Esophagus squamous epithelium (tissue), 5 donors: ENCODE measurements around the gene ITGB2. TPM values are rescaled to one million over a fixed set of nuclear protein-coding genes. Genes with fewer than 3 reads are reported as not detected.

ENCODE experiments used
- DNase-seq: peaks from one replicate; lab custom pipeline; 2025; lab: John Stamatoyannopoulos, UW
- H3K27ac ChIP-seq, 4 donors: fragments of 200-600 bp; sonication (generic); one replicate each; pipeline ENCODE4 v1.5.1; 2016 to 2019; ENCODE audit warnings: mild to moderate bottlenecking in 1 of 4
- H3K27me3 ChIP-seq, 4 donors: fragments of 200-600 bp; sonication (generic); 1 replicate in 3 of 4; 2 replicates in 1 of 4; pipeline versions ENCODE4 v1.5.1 to v1.6.0; 2017 to 2021; ENCODE audit warnings: antibody characterized with exemption in 1 of 4
- H3K36me3 ChIP-seq, 3 donors: fragments of 200-600 bp; sonication (generic); one replicate each; pipeline ENCODE4 v1.5.1; 2016 to 2019
- H3K4me1 ChIP-seq, 3 donors: fragments of 200-600 bp; sonication (generic); one replicate each; pipeline ENCODE4 v1.5.1; 2017 to 2019
- H3K4me3 ChIP-seq, 4 donors: fragments of 200-600 bp; sonication (generic); 1 replicate in 3 of 4; 2 replicates in 1 of 4; pipeline ENCODE4 v1.5.1; 2016 to 2019; ENCODE audit warnings: mild to moderate bottlenecking in 2 of 4, moderate library complexity in 1 of 4
- H3K9me3 ChIP-seq, 3 donors: fragments of 200-600 bp; sonication (generic); one replicate each; pipeline ENCODE4 v1.5.1; 2016 to 2019
- POLR2A ChIP-seq, 4 donors: fragments of 450-650 bp; IDR thresholded peaks; one replicate each; pipeline ENCODE4 v1.6.1; 2017; ENCODE audit warnings: antibody characterized with exemption in 4 of 4, mild to moderate bottlenecking in 4 of 4, moderate library complexity in 3 of 4
- WGBS, 2 donors: methylation state at CpG; one replicate each; pipeline ENCODE4 v1.1.5; 2018; 5-methylcytosine and 5-hydroxymethylcytosine counted together
- intact Hi-C: fragments of 100-400 bp; cut with DNase I; formaldehyde crosslinking; loops from one replicate; pipeline ENCODE4 v1.15.0; 2022
- total RNA-seq, 4 donors: library from RNA; depleted of rRNA; stranded (reverse); fragments of >200 nt; gene quantifications; one replicate each; pipeline ENCODE4 v1.1.0, GENCODE V29; 2016
- TF ChIP-seq, protein P1 (sequence below), 6 experiments: fragments of 450-650 bp in 4 of 6; fragments of 200-600 bp in 2 of 6; sonication (generic) in 2 of 6; IDR thresholded peaks; one replicate each; pipeline ENCODE4 v1.5.1; 2016 to 2019; ENCODE audit warnings: antibody characterized with exemption in 6 of 6, mild to moderate bottlenecking in 4 of 6, moderate library complexity in 4 of 6
- donor health status: DM: yes; HTN: yes; CAD: no.

ITGB2 gene
- total RNA-seq, 4 donors from 2014 or later, result 6.6 to 47.1 (median 18.5) TPM

GRCh38 chr21:44893278-44893556 lies 27.5 kb downstream of the ITGB2 start:
- 72 to 86% methylated on average over 3 to 7 of the region's 7 CpGs for WGBS, 2 donors
- intact Hi-C loops, result loop anchor here (5.0 to 10.0 kb wide), 2 partner anchors 39 to 98 kb away; no protein-coding TSS in a partner anchor

GRCh38 chr21:44892536-44893277 lies 28.0 kb downstream of the ITGB2 start:
- Histone ChIP-seq H3K27ac (no peak overlapping the region), H3K4me1 (peaks cover 0 to 27% (median 14%) of the 10 kb centered on the region in 3 donors), H3K36me3 (no peaks in the 10 kb centered on the region), H3K4me3 (no peak overlapping the region), H3K9me3 (no peaks in the 10 kb centered on the region), H3K27me3 (peaks cover 0 to 75% (median 0%) of the 10 kb centered on the region in 4 donors)
- intact Hi-C loops, result loop anchor here (5.0 to 10.0 kb wide), 2 partner anchors 40 to 98 kb away; no protein-coding TSS in a partner anchor
- TF ChIP-seq, protein P1, sequence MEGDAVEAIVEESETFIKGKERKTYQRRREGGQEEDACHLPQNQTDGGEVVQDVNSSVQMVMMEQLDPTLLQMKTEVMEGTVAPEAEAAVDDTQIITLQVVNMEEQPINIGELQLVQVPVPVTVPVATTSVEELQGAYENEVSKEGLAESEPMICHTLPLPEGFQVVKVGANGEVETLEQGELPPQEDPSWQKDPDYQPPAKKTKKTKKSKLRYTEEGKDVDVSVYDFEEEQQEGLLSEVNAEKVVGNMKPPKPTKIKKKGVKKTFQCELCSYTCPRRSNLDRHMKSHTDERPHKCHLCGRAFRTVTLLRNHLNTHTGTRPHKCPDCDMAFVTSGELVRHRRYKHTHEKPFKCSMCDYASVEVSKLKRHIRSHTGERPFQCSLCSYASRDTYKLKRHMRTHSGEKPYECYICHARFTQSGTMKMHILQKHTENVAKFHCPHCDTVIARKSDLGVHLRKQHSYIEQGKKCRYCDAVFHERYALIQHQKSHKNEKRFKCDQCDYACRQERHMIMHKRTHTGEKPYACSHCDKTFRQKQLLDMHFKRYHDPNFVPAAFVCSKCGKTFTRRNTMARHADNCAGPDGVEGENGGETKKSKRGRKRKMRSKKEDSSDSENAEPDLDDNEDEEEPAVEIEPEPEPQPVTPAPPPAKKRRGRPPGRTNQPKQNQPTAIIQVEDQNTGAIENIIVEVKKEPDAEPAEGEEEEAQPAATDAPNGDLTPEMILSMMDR (IDR thresholded peaks at IDR 0.05), result peak; percentile 59 to 87 (median 85)
- no peak for TF ChIP-seq POLR2A (IDR thresholded peaks at IDR 0.05)
- 34 to 36% methylated on average over 14 of the region's 15 CpGs for WGBS, 2 donors
- DNase-seq, result no peak

More at GRCh38 chr21:44893278-44893556, 27.5 kb downstream of the ITGB2 start:
- no peak for DNase-seq
- H3K36me3 ChIP-seq, result no peaks in the 10 kb centered on the region
- H3K4me1 ChIP-seq, result peaks cover 0 to 27% (median 14%) of the 10 kb centered on the region in 3 donors
- no peak overlapping the region for H3K27ac ChIP-seq
- TF ChIP-seq, protein P1 (IDR thresholded peaks at IDR 0.05), result no peak
- TF ChIP-seq POLR2A (IDR thresholded peaks at IDR 0.05), result no peak
- H3K9me3 ChIP-seq, result no peaks in the 10 kb centered on the region
- peaks cover 0 to 75% (median 0%) of the 10 kb centered on the region in 4 donors for H3K27me3 ChIP-seq
- H3K4me3 ChIP-seq, result no peak overlapping the region

- DNase-seq, result no peak
- H3K36me3 ChIP-seq, result no peaks in the 10 kb centered on the region
- H3K27ac ChIP-seq, result no peak overlapping the region
- WGBS, 2 donors, result 73 to 79% methylated on average over 6 to 8 of the region's 19 CpGs
- H3K4me1 ChIP-seq, result peaks cover 0 to 27% (median 14%) of the 10 kb centered on the region in 3 donors
- intact Hi-C loops, result loop anchor here (5.0 to 10.0 kb wide), 2 partner anchors 40 to 97 kb away; no protein-coding TSS in a partner anchor
- no peaks in the 10 kb centered on the region for H3K9me3 ChIP-seq
- no peak overlapping the region for H3K4me3 ChIP-seq
- H3K27me3 ChIP-seq, result peaks cover 0 to 70% (median 0%) of the 10 kb centered on the region in 4 donors
- TF ChIP-seq POLR2A (IDR thresholded peaks at IDR 0.05), result no peak
- TF ChIP-seq, protein P1 (IDR thresholded peaks at IDR 0.05), result no peak
Observed at GRCh38 chr21:44892095-44892494, 28.6 kb downstream of the ITGB2 start.

DNA sequence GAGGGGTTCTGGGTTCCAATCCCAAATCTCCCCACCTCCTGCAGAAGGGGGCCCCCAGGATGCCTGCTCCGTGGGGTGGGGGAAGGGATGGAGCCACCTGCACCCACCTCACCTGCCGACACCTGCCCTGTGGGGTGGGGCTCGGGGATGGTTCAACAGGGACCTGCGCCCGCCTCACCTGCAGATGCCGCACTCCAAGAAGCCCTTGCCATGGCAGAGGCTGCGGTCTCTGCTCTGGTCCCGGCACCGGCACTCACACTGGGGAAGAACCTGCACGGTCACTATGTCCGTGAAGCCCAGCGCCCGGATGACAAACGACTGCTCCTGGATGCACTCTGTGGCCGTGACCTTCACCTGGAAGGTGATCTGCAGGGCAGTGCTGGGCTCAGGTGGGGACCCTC lies 29.1 kb downstream of the ITGB2 start:
- H3K4me3 ChIP-seq, result no peak overlapping the region
- H3K4me1 ChIP-seq, result peaks cover 0 to 27% (median 14%) of the 10 kb centered on the region in 3 donors
- no peak overlapping the region for H3K27ac ChIP-seq
- TF ChIP-seq POLR2A (IDR thresholded peaks at IDR 0.05), result no peak
- TF ChIP-seq, protein P1 (IDR thresholded peaks at IDR 0.05), result no peak
- no peak for DNase-seq
- H3K27me3 ChIP-seq, result peaks cover 0 to 69% (median 0%) of the 10 kb centered on the region in 4 donors
- H3K36me3 ChIP-seq, result no peaks in the 10 kb centered on the region
- intact Hi-C loops, result loop anchor here (5.0 to 10.0 kb wide), 2 partner anchors 41 to 97 kb away; no protein-coding TSS in a partner anchor
- WGBS, 2 donors, result no CpG with 5 or more reads among the region's 15 CpGs
- no peaks in the 10 kb centered on the region for H3K9me3 ChIP-seq

DNA sequence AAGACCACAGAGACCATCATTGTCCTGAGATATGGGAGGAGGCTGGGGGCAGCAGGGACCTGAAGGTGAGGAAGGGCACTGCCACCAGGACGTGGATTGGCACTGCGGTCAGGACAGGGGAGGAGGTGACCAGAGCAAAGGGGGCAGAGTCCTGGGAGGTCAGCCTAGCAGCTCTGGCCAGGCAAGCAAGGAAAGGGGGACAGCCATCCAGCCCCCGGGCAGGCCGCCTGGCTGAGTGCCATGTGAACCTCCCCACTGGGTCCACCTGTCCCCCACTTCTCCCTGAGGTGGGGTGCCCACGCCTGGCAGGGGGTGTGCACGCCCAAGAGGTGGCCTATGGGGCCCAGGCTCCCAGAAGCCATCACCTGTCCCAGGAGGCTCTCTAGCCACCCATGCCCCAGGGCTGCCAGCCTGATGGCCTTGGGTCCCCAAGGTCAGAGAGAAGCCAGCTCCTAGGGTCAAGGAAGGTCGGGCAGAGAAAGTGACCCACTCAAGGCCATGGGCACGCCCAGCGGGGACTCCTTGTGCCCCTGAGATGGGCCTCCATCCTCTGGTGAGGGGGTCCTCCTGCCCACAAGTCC lies 29.6 kb downstream of the ITGB2 start:
- TF ChIP-seq, protein P1 (IDR thresholded peaks at IDR 0.05), result no peak
- no peak for TF ChIP-seq POLR2A (IDR thresholded peaks at IDR 0.05)
- WGBS, 2 donors, result 55% methylated on average over 5 of the region's 9 CpGs; no CpG with 5 or more reads in 1 of the 2 donors
- H3K4me1 ChIP-seq, result peaks cover 0 to 27% (median 14%) of the 10 kb centered on the region in 3 donors
- H3K27ac ChIP-seq, result no peak overlapping the region
- intact Hi-C loops, result loop anchor here (5.0 to 10.0 kb wide), 2 partner anchors 41 to 96 kb away; no protein-coding TSS in a partner anchor
- H3K36me3 ChIP-seq, result no peaks in the 10 kb centered on the region
- DNase-seq, result no peak
- no peak overlapping the region for H3K4me3 ChIP-seq
- peaks cover 0 to 72% (median 0%) of the 10 kb centered on the region in 4 donors for H3K27me3 ChIP-seq
- no peaks in the 10 kb centered on the region for H3K9me3 ChIP-seq
